GM13976 (cell line): ENCODE data around the gene SLC8A1.

Source experiments
- DNase-seq: peaks from one replicate; pipeline ENCODE4 v3.0.0; 2012; ENCODE audit warnings: low spot score
- CTCF ChIP-seq: IDR thresholded peaks from 2 replicates; pipeline ENCODE4 v1.5.1; 2012; ENCODE audit warnings: borderline replicate concordance, mild to moderate bottlenecking; ENCODE audit not compliant: insufficient read depth; ENCODE audit errors: extremely low read depth, missing control alignments, control extremely low read depth
- in situ Hi-C: fragments of 300-500 bp; cut with MboI; formaldehyde crosslinking; loops from one replicate; pipeline ENCODE4 v1.12.0; 2022; ENCODE audit warnings: low sequenced_read_pairs, mixed read lengths, inconsistent platforms; ENCODE audit not compliant: unreplicated experiment

The SLC8A1 gene

DNA sequence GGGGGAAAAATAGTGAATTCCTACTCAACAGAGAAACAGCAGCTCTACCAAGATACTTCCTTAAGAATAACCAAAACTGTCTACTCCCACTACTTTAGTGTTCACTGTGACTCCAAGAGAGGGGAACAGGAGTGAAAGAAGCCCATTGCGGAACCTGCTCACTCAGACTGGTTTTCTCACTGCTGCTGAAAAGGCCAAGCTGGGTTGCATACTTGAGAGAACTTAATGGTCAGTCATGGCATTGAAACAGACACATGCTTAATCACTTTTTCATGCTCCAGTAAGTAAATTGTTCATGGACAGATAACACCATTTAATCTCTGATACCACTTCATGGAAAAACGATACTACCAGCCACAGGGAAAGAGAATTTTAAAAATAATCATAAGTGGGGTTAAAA lies 35.7 kb upstream of the SLC8A1 start:
- no peak for DNase-seq
- in situ Hi-C loops, result no loop called here
- TF ChIP-seq CTCF, result no peak

DNA sequence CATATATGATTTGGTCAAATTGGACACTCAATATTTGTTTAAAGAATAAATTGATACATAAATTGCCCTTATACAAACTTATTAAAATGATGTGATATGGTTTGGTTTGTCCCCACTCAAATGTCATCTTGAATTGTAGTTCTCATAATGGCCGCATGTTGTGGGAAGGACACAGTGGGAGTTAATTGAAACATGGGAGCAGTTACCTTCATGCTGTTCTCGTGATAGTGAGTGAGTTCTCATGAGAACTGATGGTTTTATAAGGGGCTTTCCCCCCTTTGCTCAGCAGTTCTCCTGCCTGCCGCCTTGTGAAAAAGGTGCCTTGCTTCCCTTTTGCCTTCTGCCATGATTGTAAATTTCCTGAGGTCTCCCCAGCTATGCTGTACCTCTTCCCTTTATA lies 34.0 kb upstream of the SLC8A1 start:
- TF ChIP-seq CTCF, result no peak
- DNase-seq, result no peak
- in situ Hi-C loops, result no loop called here

DNA sequence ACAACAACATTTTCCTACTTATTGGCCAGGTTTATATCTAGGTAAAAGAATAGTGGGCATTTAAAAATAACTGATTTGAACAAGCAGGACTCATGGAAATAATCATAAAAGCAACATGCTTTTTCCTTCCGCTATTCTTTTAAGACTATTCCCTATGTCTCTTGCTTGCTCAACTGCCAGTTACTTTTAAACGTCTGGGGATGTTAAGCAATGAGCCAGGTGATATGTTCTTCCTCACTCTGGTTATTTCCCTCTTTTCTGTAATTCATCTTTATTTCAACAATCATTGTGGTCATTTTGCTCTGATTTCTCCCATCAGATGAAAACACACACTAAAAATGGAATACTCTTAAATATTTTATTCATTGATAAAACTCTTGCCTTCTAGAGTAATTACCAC lies 33.4 kb upstream of the SLC8A1 start:
- in situ Hi-C loops, result no loop called here

GRCh38 chr2:40483549-40484243 lies 31.8 kb upstream of the SLC8A1 start:
- in situ Hi-C loops, result no loop called here
- no peak for TF ChIP-seq CTCF
- no peak for DNase-seq

More for the DNA sequence above, 33.4 kb upstream of the SLC8A1 start:
- TF ChIP-seq CTCF, result no peak
- DNase-seq, result no peak

DNA sequence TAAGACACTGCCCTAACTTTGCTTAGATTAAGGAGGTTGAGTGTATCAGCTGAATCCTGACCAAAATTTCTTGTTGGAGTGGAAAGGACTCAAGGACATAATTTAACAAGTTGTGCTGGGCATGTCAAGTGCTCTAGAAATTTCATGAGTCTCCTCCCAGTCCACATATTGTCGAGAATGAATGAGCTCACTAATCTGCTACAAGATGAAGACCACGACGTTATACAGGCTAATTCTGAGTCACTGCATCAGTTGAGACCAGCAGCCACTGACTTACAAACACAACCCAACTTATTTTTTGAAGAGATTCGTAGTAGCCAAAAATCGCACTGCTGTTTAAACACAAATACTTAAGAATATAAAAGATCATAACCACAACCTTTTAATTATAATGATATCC lies 28.7 kb upstream of the SLC8A1 start:
- no peak for TF ChIP-seq CTCF
- in situ Hi-C loops, result no loop called here
- no peak for DNase-seq

DNA sequence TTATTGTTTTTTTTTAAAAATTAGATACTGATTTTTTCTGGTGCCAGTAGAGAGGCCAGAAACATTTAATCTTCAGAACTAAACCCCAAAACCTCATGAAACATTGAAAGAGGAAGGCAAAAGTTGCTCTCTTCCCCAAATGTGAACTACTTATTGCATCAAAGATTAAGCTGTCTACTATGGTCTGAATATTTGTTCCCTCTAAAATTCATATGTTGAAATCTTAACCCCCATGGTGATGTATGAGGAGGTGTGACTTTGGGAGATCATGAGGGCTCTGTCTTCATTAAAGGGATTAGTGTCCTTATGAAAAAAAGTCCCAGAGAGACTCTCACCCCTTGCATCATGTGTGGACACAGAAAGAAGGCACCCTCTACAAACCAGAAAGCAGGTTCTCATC lies 28.2 kb upstream of the SLC8A1 start:
- in situ Hi-C loops, result no loop called here
- TF ChIP-seq CTCF, result no peak
- DNase-seq, result no peak
